Tibial nerve (tissue), 4 donors: ENCODE results near the gene IZUMO2.

Experiments used
- EP300 ChIP-seq, 2 donors: sonication (generic); formaldehyde crosslinking; IDR thresholded peaks; one replicate each; pipeline ENCODE4 v1.6.1; 2017; ENCODE audit warnings: antibody characterized with exemption in 2 of 2, mild to moderate bottlenecking in 1 of 2
- POLR2A ChIP-seq, 2 donors: fragments of 450-650 bp; IDR thresholded peaks; one replicate each; pipeline ENCODE4 v1.6.1; 2017; ENCODE audit warnings: antibody characterized with exemption in 2 of 2, mild to moderate bottlenecking in 2 of 2, moderate library complexity in 2 of 2
- TF ChIP-seq, protein P1 (sequence below), 5 experiments: fragments of 200-600 bp in 3 of 5; fragments of 450-650 bp in 2 of 5; sonication (generic) in 3 of 5; IDR thresholded peaks; one replicate each; pipeline ENCODE4 v1.5.1; 2016 to 2019; ENCODE audit warnings: antibody characterized with exemption in 5 of 5, mild to moderate bottlenecking in 3 of 5, moderate library complexity in 2 of 5

DNA sequence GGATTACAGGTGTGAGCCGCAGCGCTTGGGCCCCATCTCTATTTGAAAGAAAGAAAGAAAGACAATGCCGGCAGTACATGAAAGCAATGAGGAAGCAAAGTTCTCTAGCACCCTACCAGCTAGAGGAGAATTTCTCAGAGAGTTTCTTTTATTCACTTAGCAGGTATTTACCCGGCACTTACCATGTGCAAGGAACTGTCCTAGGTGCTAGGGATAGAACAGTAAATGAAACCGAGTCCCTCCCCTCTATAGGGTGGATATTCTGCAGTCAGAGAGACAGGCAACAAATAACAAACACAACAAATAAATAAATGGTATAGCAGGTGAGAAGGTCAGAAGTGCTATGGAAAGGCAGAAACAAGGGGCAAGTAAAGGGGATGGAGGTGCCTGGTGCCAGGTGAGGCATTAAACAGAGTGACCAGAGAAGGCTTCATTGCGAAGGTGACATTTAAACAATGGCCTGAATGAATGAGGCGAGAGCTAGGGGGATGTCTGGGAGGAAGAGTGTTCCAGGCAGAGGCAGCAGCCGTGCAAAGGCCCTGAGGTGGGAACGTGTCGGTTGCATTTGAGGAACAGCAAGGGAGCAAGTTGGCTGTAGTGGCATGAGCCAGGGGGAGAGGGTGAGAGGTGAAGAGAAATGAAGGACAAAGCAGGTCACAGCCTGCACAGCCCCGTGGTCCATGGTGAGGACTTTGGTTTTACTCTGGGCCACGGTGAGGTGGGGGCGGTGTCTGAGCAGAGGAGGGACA is 29.6 kb upstream of the IZUMO2 start:
- TF ChIP-seq, protein P1, sequence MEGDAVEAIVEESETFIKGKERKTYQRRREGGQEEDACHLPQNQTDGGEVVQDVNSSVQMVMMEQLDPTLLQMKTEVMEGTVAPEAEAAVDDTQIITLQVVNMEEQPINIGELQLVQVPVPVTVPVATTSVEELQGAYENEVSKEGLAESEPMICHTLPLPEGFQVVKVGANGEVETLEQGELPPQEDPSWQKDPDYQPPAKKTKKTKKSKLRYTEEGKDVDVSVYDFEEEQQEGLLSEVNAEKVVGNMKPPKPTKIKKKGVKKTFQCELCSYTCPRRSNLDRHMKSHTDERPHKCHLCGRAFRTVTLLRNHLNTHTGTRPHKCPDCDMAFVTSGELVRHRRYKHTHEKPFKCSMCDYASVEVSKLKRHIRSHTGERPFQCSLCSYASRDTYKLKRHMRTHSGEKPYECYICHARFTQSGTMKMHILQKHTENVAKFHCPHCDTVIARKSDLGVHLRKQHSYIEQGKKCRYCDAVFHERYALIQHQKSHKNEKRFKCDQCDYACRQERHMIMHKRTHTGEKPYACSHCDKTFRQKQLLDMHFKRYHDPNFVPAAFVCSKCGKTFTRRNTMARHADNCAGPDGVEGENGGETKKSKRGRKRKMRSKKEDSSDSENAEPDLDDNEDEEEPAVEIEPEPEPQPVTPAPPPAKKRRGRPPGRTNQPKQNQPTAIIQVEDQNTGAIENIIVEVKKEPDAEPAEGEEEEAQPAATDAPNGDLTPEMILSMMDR (IDR thresholded peaks at IDR 0.05) = no peak
- TF ChIP-seq EP300 (IDR thresholded peaks at IDR 0.05) (no peak), POLR2A (IDR thresholded peaks at IDR 0.05) (no peak)
